ENCODE measurements around the gene SEPTIN1. TPM values are rescaled to one million over a fixed set of nuclear protein-coding genes. Genes with fewer than 3 reads are reported as not detected.

Gene SEPTIN1
- total RNA-seq, 1 experiment from 2014 or later = 3.4 TPM

- Histone ChIP-seq H2AFZ (ENCODE audit: low read depth, low read length, poor library complexity, severe bottlenecking) (no peak overlapping the region), H3K27me3 (ENCODE audit: insufficient read depth, low read length) (no peaks in the 10 kb centered on the region), H3K4me2 (ENCODE audit: low read length) (0 out of 2 replicates have a peak overlapping the region, but pooled peaks have one; percentile 92), H3K36me3 (ENCODE audit: control insufficient read depth in 1 of 2, insufficient read depth in 2 of 2, low read length in 2 of 2) (peaks cover 14 to 18% of the 10 kb centered on the region in 2 experiments), H4K20me1 (ENCODE audit: insufficient read depth) (no peaks in the 10 kb centered on the region), H3K9me2 (ENCODE audit: insufficient read depth) (no peaks in the 10 kb centered on the region), H3K9ac (ENCODE audit: low read length) (peak overlapping the region; percentile 82; the same call in 1 of the 2 replicates), H3K79me2 (ENCODE audit: insufficient read depth, low read length) (peaks cover 71% of the 10 kb centered on the region), H3K27ac (ENCODE audit: low read depth, low read length) (no peak overlapping the region), H3K4me1 (ENCODE audit: control insufficient read depth in 1 of 2, insufficient read depth in 2 of 2, low read length in 2 of 2) (peaks cover 18 to 30% of the 10 kb centered on the region in 2 experiments), H3K9me3 (ENCODE audit: control insufficient read depth in 1 of 2, insufficient read depth in 1 of 2, low read depth in 1 of 2, low read length in 2 of 2) (no peaks in the 10 kb centered on the region), H3K4me3 (replicated peaks in 1 of 2; ENCODE audit: low read depth in 1 of 2, low read length in 2 of 2) (no peak overlapping the region)
- ChIA-PET POLR2A (no interaction called here), RAD21 (ENCODE audit: low non-redundant PET in 1 of 2, low total read pairs in 2 of 2, uncharacterized antibody in 2 of 2, unreplicated experiment in 2 of 2) (no interaction called here), CTCF (no interaction called here)
- no peak for ATAC-seq
- TF ChIP-seq TCF7L2 (IDR thresholded peaks at IDR 0.05; ENCODE audit: borderline replicate concordance, extremely low read depth, insufficient read depth, insufficient read length) (no peak), POLR2AphosphoS5 (IDR thresholded peaks at IDR 0.05; ENCODE audit: low read depth, low read length) (no peak), CTCF (IDR thresholded peaks at IDR 0.05 in 2 of 3, conservative IDR thresholded peaks at IDR 0.05 in 1 of 3; ENCODE audit: borderline replicate concordance in 1 of 3, insufficient read depth in 1 of 3, low read depth in 2 of 3, low read length in 2 of 3) (no peak), EZH2phosphoT487 (IDR thresholded peaks at IDR 0.05; ENCODE audit: borderline replicate concordance) (no peak), CEBPB (IDR thresholded peaks at IDR 0.05; ENCODE audit: low read depth) (no peak), EGR1 (IDR thresholded peaks at IDR 0.05; ENCODE audit: low read depth) (no peak), FOSL1 (IDR thresholded peaks at IDR 0.05; ENCODE audit: low read depth) (no peak), ZNF274 (IDR thresholded peaks at IDR 0.05; ENCODE audit: low read depth, low read length) (no peak), ELF1 (IDR thresholded peaks at IDR 0.05; ENCODE audit: borderline replicate concordance, low read depth) (no peak), SIN3A (IDR thresholded peaks at IDR 0.05; ENCODE audit: low read depth) (no peak), EZH2 (IDR thresholded peaks at IDR 0.05) (no peak), RAD21 (IDR thresholded peaks at IDR 0.05; ENCODE audit: low read depth) (no peak), SRF (IDR thresholded peaks at IDR 0.05; ENCODE audit: low read depth) (no peak), JUND (IDR thresholded peaks at IDR 0.05) (no peak), YY1 (IDR thresholded peaks at IDR 0.05; ENCODE audit: extremely low read depth, insufficient replicate concordance, low read depth, low read length) (no peak), MAX (IDR thresholded peaks at IDR 0.05) (no peak), CBX3 (IDR thresholded peaks at IDR 0.05; ENCODE audit: low read depth) (no peak), SP1 (IDR thresholded peaks at IDR 0.05; ENCODE audit: low read depth) (no peak), POLR2A (IDR thresholded peaks at IDR 0.05; ENCODE audit: borderline replicate concordance, extremely low read depth, insufficient read depth, insufficient read length) (no peak)
- TF ChIP-seq, protein P1, sequence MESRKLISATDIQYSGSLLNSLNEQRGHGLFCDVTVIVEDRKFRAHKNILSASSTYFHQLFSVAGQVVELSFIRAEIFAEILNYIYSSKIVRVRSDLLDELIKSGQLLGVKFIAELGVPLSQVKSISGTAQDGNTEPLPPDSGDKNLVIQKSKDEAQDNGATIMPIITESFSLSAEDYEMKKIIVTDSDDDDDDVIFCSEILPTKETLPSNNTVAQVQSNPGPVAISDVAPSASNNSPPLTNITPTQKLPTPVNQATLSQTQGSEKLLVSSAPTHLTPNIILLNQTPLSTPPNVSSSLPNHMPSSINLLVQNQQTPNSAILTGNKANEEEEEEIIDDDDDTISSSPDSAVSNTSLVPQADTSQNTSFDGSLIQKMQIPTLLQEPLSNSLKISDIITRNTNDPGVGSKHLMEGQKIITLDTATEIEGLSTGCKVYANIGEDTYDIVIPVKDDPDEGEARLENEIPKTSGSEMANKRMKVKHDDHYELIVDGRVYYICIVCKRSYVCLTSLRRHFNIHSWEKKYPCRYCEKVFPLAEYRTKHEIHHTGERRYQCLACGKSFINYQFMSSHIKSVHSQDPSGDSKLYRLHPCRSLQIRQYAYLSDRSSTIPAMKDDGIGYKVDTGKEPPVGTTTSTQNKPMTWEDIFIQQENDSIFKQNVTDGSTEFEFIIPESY (IDR thresholded peaks at IDR 0.05; ENCODE audit: extremely low read depth, insufficient replicate concordance, low read length) = no peak
- no peak for DNase-seq (ENCODE audit: low read depth, low spot score)
- intact Hi-C loops (cut with micrococcal nuclease) = no loop called here
- no TSS peak for BruUV-seq (replicated peaks)
Measured at GRCh38 chr16:30367349-30368009, 14.9 kb downstream of the SEPTIN1 start.

All from HCT116 (cell line).